ENCODE data around the gene COL23A1.

Gene COL23A1

DNA sequence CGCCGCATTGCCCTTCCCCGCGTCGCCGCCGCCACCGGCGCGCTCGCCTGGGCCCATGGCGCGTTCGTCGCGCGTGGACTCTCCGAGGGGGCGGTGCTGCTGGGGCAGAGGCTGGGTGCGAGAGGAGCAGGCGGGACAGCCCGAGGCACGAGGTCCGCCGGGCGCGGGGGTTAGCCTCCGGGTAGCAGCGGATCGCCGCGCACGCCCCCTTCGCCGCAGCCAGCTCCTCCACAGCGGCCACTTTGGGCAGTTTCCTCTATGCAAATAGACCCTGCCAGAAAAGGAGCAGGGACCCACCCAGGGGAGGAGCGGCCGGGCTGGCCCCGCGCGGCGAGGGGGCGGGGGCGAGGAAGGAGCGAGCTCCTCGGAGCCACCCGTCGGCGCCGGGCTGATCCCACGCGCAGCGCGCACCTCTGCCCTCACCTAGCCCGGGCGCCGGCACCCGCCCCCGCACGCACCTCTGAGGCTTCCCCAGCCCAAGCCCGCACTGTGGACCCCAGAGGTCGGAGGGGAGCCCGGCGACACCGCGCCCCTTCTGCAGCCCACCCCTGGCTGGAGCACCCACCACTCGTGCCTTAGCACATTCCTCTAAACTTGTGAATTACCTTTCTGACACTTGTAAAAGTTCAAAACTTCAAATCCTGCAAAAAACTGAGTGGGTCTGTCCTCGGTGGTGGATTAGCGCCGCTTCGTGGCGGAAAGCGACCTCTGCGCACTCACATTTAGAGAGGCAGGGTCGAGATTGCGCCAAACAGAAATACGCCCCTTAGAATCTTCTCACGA is at the start of gene COL23A1:
COL23A1 (minus strand) TSS at position 253 of the 783 bp plus-strand sequence.
- peak; percentile 44 for DNase-seq (ENCODE audit: low spot score)

DNA sequence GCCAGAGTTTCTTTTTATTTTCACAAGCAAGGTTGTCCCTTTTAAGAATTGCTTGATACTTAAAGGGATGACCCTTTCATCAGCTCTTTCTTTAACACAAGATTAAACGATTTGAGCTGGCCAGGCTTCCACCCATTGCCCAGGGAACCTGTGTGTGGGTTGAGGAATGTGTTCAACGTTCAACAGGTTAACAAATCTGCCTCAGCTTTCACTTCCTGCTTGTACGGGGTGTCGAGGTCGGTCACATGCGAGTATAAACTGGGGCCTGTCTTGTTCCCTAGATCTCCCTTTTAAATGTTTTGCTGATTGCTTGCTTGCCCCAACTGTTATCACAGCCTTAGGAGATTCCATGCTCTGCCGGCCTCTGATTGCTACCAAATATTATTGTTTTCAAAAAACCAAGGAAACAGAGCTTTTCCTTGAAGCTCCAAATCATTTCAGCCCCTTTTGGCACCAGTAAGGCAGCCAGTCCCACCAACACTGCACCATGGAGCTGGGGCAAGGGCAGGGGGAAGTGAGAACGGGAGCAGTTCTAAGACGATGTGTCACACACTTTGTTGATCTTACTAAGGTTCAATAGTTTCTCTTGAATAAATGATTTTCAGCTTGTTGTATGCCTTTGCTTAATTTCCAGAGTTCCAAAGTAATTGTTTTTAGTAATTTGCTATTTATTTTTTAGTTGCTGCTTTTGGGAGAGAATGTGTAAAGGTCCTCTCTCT is 47.3 kb upstream of the COL23A1 start:
- DNase-seq (ENCODE audit: low spot score): no peak

DNA sequence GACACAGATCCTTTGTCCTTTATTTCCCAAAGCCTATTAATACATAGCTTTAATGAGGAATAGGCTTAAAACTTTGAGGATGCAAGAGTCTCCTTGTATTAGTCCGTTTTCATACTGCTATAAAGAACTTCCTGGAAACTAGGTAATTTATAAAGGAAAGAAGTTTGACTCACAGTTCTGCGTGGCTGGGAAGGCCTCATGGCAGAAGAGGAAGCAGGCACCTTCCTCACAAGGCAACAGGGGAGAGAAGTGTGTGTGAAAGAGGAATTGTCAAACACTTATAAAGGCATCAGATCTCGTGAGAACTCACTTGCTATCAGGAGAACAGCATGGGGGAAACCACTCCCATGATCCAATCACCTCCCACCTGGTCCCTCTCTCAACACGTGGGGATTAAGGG is 42.1 kb upstream of the COL23A1 start:
- DNase-seq (ENCODE audit: low spot score): no peak

DNA sequence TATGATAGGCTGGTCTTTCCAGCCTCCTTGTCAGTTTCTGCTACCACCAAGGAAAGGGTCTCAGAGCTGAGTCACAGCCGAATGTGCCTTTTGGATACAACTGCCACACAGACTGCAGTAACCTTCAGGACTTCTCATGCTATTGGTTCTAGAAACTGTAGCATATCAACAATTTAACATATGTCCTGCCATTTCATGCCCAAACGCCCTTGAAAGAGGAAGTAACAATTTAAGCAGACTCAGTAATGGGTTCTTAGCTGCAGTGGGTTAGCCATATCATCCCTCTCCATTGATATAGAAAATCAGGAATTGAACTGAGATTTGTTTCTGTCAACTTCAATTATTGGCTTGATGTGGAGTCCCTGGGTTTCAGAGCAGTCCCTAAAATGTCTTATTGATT is 40.8 kb upstream of the COL23A1 start:
- DNase-seq (ENCODE audit: low spot score): no peak

DNA sequence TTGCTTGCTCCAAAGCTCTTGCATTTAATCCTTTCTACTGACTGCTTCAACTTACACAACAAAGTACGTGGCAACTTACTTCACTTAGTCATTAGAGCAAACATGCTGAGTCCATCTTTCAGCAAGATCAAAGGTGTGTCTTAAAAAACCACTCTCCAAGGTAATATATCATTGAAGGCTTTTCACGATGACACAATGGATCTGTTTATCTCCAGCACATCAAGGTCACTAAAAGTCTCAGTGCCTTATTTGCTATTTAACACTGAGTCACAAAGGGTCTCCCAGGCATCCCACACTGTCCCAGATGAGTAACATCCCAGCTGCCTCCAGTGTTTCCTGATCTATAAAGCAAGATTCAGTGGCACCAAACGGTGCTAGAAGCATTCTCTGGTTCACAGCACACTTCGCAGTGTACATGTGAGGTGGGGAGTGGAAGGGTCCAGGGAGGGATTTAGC is 40.3 kb upstream of the COL23A1 start:
- DNase-seq (ENCODE audit: low spot score): no peak

DNA sequence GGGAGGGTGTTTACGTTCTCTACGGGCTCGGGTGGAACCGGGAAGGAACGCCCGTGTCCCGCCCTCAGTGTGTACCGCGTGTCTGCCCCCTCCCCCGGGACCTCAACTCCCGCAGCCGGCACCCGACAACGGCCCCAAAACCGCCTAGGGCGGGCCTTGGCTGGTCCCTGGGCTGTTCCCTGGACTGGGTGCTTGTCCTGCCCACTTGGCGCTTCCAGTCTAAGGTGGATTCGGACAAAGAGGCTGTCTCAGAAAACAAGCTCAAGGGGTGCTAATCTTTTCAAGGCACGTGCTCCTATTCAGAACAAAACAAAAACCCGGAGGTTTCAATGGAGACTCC is 37.0 kb upstream of the COL23A1 start:
- DNase-seq (ENCODE audit: low spot score): peak; percentile 16

DNA sequence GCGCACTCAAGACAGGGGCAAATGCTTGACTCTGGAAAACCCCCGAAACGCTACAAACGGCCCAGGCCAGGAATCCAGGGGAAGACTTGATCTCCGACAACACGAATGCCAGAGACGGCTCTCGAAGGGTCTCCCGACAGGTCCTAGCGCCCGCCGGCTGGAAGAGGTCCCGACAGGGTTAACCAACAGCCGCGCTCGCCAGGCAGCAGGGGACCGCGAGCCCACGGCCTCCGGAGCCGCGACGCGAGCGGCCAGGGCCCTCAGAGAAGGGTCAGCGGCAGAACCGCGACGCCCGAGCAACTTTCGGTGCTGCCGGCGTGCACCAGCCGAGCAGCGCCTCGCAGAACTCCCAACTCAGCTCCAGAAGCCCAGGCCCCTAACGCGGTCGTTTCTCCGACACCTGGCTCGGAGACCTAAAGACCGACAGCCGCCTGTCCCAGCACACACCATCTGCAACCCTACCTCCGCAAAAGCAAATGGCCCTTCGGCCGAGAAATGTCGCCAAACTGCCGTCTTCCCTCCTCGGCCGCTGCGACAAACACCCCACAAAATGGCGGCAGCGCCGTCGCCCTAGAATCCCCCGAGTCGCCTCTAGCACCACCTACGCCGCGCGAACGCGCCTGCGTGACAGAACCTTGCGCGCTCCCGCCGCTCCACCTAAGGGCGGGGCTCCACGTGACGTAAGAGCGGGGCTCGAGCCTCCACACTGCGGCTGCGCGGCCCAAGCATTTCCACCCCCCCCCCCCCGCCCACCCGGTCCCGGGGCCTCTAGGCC is 36.5 kb upstream of the COL23A1 start, which contains the start of gene CLK4:
CLK4 (minus strand) TSS at position 567 of the 775 bp plus-strand sequence. CDS start 3,634 bp downstream, outside the sequence.
- DNase-seq (ENCODE audit: low spot score): peak; percentile 90

DNA sequence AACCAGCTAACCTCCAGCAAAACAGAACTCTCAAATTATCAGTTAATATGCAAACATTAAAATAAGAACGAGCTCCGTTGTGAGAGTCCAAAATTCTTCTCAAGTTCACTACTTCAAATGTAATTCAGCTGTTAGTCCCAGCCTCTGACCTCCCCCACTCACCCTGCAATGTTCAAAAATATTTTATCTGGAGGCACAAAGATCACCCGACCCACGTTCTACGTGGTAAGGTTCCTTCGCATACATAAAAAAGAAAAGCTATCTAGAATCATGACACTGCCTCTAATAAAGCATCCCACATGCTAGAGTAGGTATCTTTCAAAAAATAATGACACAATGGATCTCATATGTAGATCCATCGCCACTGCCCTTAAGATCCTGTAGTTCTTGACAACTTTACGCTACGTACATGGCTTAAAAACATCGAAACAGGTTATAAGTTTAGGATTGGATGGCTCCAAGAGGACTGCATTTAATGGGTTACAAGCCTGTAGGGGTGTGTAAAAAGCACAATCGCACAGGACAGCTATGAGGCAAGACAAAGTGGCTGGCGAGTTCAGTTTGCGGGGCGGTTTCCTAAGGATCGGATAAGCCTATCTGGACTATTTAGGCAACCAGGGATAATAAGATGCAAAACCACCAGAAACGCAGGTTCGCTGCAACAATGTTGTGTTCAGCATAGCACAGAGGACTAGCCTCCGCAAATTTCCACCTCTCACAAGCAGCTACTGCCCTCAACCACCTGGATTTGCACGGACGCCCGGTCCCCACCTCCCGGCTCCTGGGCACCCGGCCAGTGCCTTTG is 35.7 kb upstream of the COL23A1 start:
- peak; percentile 13 for DNase-seq (ENCODE audit: low spot score)

DNA sequence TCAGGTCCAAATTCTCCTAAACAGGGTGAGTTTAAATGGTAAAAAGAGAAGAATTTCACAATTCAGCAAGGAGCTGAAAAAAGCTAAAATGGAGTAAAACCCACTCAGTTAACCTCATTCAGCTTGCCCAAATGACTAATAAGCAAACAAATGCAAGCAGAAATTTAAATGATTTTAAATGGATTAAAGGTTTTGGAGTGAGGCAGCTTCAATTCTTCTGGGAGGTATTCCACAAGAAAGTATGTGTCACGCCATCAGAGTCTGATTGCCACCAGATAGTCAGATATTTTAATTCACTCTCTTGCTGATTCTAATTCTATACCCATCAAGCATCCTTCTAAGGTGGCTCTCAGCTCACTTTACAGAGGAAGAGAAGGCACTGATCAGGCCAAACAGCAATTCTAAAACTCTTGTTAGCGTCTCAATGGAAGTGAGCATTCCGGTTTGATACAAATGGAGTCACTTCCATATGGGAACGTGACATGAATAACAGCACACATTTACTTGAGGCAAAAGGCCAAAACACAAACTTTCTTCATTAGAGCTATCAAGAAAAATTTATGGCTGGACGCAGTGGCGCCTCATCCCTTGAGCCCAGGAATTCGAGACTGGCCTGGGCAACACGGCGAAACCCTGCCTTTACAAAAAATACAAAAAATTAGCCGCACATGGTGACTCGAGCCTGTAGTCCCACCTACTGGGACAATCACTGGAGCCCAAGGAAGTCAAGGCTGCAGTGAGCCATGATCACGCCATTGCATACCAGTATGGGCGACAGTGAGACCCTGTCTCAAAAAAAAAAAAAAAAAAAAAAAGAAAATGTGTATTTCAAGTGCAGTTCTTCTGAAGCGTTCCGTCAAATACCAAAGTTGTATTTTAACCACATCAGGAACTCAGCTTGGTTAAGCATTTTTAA is 34.7 kb upstream of the COL23A1 start:
- DNase-seq (ENCODE audit: low spot score): peak; percentile 40

DNA sequence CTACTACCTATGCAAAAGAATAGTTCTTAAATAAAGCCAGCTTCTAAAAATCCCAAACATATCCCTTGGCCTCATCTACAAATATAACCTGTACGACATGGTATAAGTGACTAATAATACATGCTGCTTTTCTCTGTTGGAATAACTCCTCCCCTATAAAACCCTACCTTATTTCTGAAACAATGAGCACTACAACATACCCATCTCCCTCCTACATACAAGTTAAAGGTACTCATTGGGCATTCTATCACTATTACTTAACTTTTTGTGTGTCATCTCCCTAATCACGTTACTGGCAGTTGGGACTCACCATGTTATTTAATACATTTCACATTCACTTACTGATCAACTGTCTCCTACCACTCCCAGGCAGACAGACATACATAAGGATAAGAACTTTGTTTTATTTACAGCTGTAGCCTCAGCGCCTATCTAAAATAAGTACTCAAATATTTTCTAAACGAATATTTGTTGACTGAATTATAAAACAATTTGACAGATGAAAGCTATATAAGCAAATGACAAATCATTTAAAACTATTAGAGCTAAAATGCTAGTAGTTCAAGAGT is 32.6 kb upstream of the COL23A1 start:
- DNase-seq (ENCODE audit: low spot score): no peak

DNA sequence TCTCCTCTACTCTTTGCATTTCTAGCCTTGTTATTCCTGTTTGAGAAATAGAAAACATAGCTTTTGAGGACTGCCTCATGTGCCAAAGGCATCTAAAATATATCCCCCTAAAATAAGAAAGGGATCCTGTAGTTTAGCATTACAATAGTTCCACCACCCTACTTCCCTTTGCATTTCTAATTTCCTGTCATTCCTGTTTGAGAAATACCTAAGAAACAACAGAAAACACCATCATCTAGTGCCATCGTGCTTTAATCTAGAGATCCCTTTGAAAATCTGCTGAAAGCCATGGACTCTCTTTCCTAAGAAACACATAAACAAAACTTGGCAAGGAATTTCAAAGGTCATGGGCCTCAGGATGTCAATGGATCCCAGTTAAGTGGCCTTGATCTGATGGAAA is 29.2 kb upstream of the COL23A1 start:
- no peak for DNase-seq (ENCODE audit: low spot score)

DNA sequence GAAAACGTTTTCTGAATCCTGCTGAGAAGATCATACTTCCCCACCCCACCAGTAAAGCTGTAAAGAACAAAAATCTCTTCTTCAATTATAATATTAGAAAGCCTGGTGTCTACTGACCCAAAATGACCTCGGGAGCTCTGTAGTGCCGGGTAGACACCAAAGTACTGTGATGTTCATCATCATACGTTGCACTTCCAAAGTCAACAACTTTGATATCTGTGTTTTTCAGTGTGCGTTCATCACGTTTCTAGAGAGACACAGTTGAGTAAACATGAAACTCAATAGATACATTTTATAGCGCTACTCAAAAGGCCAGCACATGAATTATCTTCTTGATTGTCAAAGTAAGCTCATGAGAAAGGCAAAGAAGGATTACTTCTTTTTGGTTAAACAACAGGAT is 22.1 kb upstream of the COL23A1 start:
- DNase-seq (ENCODE audit: low spot score): no peak

DNA sequence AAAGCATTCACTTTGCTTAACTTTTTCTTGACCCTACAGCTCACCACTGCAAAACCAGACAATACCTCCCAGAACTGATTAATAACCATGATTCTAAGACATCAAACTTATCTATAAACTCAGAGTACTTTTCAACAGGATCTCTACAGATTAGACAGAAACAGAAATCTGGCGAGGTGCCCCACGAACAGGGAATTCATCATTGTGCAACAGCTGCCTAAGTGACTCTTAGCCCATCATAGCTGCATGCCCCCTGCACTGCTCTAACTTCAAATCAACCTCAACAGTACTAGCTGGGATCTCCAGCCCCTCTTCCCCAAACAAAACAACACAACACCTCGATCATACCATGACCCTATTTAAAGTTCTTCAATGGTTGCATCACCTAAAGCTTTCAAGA is 16.1 kb upstream of the COL23A1 start:
- no peak for DNase-seq (ENCODE audit: low spot score)

DNA sequence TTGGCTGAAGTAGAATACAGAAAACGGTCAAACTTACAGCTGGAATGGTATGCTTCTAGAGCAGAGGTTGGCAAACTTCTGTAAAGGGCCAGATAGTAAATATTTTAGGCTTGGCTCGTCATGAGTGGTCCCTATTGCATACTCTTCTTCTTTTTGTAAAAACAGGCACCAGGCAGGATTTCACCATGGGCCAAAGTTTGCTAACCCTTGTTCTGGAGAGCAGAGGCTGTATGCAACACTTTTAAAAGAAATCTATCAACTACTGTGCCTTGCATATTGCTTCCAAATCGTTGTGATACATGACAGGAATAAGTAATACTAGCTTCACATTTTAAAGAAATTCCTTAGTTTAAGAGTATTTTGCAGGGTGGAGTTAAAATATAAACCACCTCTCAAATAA is 15.6 kb upstream of the COL23A1 start:
- DNase-seq (ENCODE audit: low spot score): no peak

DNA sequence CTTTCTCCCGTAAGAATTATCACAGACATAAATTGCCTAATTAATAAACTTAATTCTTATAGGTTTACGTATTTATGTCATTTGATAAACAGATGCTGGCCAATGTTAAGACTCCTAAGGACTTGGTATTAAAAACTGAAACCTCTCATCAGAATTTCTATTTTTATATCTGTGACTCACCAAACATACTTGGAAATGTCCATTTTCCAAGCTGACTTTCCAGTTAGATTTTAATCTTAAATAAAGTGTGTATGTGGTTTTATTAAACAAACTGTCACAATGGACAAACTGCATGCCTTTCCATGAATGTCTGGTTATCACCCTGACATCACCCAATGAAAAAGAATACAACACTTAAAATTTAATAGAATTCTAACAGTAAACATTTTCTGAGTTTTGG is 12.6 kb upstream of the COL23A1 start:
- DNase-seq (ENCODE audit: low spot score): no peak

DNA sequence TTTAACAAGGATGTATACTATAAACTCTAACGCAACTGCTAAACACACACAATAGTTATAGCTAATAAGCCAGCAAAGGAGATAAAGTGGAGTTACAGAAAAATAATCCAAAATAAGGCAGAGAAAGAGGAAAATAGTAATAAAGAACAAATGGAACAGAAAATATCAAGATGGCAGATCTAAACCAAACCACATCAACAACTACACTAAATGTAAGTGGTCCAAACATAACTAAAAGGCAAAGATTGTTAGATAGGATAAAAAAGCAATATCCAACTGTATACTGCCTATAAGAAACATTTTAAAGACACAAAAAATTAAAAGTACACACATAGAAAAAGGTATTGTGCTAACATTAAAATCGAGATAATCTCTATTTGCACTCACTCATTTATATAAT is 5.6 kb upstream of the COL23A1 start:
- no peak for DNase-seq (ENCODE audit: low spot score)

DNA sequence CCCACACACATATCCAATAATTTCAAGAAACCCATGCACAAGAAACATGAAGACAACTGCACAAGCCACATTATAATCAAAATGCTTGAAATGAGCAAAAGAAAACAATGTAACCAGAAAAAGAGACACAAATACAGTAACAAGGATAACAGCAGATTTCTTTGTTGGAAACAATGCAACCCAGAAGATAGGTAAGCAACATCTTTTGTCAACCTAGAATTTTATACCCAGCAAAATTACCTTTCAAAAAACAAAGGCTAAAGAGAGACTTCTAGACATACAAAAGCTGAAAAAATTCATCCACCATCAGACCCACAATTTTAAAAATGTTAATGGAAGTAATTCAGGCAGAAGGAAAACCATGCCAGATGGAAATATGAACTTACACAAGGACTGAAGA is 5.0 kb upstream of the COL23A1 start:
- DNase-seq (ENCODE audit: low spot score): no peak

DNA sequence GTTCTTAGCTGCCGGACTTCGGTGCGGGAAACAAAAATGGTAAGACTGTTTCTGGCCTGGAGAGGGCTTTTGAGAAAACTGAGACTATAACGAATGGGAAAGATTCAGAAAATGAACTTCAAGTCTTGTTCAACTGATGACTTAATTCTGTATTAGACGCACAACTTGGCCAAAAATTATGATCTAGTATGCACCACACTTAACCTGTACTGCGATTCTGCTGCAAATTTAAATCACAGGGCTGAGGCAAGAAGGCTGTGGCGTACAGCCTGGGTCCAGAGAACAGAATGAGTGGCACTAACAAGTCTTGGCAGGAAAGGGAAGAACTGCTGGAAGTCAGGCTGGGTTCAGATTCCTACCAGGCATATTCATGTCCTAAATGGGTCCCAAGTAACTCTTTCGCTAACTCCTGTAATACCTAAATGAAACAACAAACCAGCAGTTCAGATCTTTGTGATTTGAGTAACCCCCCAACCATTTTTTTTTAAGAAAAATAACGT is 781 bp upstream of the COL23A1 start:
- no peak for DNase-seq (ENCODE audit: low spot score)

DNA sequence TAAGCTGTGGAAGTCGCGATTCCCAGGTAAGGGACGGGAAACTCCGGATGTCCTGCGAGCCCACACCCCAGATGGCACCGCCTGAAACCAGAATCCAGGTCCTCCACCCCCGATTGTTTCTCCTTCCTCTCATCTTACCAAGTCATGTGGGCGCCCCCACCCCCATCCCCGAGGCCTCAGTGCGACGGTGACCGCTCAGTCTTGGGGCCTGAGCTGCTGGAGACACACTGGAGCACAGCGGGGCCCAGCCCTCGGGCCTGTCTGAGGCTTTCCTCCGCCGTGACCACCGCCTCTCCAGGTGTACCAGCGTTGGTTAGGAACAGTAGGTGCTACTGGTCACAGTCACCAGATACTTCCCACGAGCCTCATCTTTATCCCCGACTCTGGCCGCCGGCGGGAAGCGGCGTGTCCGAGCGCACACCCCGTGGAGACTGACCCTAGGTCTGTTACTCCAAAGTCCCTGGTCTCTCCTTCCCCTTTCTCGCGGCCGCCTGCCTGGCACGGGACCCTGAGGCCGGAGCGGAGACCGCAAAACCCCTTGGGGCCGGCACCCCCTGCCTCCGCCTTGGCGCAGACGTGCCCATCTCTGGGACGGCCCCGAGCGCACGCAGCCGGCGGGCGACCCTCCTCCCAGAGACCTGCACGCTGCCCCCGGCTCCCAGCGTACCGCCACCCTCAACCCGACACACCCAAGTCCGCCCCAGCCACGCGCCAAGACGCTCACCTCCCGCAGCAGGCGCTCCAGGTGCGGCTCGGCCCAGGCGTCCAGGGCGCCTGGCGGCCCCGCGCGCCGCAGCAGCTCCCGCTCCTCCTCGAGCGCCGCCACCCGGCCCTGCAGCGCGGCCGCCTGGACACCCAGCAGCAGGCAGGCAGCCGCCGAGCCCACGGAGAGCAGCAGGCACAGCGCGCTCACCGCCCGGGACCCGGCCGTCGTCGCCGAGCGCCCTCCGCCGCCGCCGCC is 733 bp downstream of the COL23A1 start:
- DNase-seq (ENCODE audit: low spot score): peak; percentile 14
